HG03460 (cell line): Measurements from ENCODE around the gene WNT1.
A peak's percentile ranks its signal among the peaks of the same experiment; 100 is the strongest.

ENCODE experiments used
- ATAC-seq: cut with Tn5 transposase; IDR thresholded peaks from one replicate; pipeline ENCODE4 v1.9.1; 2021; ENCODE audit not compliant: unreplicated experiment

The WNT1 gene

DNA sequence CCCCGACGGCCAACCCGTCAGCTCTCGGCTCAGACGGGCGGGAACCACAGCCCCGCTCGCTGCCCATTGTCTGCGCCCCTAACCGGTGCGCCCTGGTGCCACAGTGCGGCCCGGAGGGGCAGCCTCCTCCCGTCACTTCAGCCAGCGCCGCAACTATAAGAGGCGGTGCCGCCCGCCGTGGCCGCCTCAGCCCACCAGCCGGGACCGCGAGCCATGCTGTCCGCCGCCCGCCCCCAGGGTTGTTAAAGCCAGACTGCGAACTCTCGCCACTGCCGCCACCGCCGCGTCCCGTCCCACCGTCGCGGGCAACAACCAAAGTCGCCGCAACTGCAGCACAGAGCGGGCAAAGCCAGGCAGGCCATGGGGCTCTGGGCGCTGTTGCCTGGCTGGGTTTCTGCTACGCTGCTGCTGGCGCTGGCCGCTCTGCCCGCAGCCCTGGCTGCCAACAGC lies at the start of gene WNT1:
WNT1 (plus strand) TSS at position 32 of the 450 bp plus-strand sequence; CDS start at position 361, 329 bp downstream.
- ATAC-seq: no peak

DNA sequence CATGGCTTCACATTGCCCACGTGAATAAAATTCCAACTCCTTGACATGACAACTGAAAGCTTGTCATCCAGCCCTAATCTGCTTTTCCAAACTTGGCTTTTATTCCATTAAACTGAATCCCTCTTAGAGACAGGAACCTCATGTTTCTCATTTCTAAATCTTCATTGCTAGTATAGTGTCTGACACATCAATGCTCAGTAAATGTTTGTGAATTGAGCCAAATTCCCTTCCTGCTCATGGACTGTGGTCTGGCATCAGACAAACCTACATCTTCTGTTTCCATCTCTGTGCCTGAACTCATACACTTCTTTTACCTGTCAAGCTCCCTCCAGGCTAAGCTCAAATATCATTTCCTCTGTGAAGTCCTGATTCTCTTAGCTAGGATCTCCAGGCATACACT lies 48.6 kb upstream of the WNT1 start:
- ATAC-seq: no peak

DNA sequence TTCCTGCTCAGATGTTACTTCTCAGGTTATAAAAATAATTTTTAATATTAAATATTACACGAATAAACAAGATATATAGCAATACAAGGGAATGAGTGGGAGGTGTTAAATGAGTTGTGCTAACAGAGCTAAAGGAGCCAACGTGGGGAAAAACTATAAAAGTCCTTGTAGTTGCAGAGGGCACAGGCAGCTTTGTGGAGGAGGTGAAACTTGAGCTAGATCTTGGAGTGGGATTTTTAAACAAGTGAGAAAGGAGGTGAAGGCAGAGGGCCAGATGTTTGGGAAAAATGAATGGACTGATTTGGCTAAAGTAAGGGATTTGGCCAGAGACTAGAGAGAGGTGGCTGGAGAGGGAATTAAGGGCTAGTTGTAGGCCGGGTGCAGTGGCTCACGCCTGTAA lies 47.6 kb upstream of the WNT1 start:
- ATAC-seq: no peak

DNA sequence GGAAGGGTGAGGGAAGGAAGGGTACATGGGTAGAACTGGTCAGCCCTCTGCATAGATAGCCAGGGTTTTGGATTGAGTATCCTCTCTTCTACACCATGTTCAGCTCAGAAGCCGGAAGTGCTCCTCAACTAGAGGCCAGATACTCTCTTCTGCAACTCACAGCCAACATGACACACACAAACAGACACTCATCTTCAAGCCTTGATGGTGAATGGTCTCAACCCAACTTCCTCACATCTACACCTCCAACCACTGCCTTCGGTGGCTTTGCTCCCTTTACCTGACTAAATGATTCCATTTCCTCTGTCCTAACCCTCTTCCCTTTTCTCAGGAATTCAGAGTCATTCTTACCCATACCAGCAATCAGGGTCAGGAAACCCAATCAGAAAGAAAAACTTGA lies 45.2 kb upstream of the WNT1 start:
- ATAC-seq: no peak

DNA sequence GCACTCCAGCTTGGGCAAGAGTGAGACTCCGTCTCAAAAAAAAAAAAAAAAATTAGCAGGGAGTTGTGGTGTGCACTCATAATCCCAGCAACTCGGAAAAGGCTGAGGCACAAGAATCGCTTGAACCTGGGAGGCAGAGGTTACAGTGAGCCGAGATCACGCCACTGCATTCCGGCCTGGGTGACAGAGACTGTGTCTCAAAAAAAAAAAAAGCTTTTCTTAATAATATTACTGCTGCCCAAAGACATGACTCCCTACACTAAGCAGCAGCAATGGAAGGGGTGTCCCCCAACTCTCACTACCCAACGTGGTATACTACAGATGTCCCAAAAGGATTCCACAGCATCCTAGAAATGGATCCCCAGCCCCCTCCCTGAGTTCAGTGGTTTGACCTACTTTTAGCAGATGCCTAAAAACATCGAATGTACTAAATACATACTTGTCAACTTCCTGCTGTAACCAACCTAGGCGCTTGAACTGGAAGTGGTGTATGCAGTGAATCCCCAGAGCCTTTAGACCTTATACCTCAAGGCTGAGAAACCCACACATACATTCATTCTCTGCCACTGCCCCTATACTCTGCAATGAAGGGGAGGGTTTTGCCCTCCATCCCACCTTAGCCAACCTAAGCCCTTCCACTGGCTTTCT lies 44.3 kb upstream of the WNT1 start:
- no peak for ATAC-seq

DNA sequence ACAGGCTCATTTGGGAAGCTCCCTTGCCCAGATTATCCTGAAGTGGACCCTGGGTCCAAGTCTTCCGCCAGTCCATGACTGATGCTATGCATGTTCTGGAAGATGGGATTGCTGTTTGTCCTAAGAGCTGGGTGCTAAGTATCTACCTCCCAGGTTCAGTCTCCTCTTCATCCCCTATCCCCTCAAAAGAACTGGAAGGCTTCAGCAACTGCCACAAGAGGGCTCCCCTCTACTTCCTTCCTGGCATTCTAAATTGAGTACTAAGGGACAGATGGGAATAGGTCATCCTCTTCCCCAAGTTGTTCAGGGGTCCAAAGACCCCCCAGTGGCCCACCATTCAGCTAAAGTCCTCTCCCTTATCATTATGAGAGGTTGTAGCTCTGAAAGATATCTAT lies 43.8 kb upstream of the WNT1 start:
- ATAC-seq: no peak

DNA sequence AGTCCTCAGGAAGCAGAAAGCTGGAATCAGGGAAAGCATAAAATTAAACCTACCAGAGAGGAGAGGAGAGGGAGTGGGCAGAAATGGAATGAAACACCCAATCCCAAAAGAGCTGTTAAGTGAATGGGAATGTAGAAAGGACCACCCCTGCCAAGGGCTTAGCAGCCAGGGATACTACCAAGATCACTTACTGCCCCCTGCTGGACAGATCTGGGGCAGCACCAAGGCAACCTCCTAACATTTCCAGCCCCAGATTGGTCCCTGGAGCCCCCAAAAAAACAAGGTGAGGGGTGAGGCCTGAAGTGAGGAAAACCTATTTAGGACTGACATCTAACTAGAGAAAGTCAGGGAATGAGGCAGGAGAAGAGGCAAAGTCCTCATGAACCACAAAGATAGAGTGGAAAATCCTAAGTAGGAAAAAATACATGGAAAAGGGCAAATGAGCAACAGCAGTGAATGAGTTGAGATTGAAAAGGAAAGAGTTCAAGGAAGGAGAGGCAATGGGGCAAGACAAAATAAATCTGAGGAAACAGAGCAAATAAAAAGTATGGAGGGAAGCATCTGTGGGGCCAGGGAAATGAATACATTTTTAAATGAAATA lies 41.6 kb upstream of the WNT1 start:
- ATAC-seq: no peak

DNA sequence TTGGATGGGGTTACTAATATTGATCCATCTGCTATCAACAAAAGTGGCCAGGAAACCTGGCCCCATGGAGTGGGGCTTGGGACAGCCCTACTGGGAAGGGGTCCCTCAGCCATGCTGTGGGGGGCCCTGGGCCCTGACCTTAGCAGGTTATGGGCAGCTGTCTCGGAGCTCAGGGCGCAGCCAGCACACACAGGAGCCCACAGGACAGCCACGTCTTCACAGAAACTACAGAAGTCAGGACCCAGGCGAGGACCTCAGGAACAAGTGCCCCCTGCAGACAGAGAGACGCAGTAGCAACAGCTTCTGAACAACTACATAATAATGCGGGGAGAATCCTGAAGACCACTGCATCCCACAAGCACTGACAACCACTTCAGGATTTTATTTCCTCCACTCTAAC lies 41.0 kb upstream of the WNT1 start:
- ATAC-seq: no peak

DNA sequence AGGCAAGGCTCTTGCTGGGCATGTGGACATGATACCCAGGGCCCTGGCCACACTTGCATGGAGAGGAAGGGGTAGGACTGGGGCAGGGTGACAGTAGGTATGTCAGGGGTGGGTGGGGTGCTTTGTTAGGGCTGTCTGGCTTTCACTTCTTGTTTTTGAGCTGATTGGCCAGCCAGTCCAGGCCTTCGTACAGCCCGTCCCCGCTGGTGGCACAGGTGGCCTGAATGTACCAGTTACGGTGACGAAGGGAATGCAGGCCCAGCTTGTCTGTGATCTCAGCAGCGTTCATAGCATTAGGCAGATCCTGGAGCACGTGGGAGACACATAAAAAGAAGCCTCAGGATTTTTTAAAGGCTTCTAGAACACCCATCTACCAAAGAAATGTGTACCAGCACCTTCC lies 39.3 kb upstream of the WNT1 start:
- no peak for ATAC-seq

DNA sequence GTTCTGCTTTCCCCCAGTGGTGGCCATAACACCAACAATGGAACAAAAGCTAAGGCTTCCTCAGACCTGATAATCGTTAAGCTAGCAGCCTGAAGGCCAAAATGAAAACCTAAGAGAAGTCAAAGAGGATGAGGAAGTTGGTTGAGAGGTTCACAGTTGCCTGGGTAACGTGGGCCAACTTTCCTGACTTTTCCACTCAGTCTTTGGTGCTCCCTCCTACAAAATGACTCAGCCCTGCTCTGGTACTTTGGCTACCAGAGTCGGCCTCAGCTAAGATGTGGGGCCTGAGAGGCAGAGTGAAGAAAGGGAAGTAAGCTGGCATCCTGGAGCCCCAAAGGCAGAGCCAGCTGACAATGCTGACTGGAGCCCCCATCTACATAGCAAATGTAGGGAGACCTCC lies 37.9 kb upstream of the WNT1 start:
- ATAC-seq: no peak

DNA sequence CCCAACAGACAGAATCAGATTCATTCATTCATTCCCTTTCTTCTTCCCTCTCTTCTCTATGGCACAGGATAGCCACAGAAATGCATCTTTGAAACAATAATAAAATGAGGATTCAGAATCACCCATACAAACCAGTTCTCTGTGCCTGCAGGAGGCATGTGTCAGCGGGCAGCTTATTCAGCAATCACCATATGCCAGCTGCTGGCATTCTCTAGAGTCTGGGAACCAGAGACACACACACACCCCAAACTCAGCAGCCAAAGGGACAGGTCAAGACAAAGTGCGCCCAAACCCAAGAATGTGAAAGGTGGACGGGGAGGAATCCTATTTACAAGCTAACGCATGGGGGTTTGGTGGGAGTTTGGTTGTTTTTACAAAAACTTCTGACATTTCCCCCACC lies 34.9 kb upstream of the WNT1 start:
- no peak for ATAC-seq

DNA sequence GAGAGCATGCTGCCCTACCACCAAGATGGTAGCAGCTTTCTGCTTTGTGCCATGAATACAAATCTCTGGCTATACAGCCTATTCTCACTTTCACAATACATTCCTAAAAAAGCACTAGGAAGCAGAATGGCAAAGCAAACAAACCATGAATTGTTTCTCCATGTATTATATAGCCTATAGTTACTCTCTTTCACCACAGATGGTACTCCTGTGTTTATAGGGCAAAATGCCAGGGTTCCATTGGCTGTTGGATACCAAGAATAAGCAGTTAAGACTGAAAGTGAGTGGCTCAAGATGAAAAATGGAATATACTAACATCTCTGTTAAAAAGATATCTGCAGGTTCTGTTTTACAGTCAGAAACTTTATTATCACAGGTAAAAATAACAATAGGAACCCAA lies 31.9 kb upstream of the WNT1 start:
- no peak for ATAC-seq

DNA sequence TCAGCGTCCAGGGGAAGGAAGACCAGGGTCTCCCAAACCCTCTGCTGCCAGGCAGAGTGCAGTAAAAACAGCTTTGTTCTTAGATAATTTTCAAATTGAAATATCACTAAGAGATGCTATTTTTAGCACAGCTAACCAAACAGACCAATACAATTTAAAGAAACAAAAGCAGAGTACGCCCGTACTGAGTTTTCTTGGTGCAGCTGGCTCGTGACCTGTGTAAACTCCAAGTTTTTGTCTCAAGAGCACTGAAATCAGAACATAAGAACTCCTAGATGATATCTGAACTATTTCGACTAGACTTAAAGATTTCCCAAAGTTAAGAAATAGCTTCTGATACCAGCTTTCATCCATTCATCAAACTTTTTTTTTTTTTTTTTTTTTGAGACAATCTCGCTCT lies 31.2 kb upstream of the WNT1 start:
- ATAC-seq: no peak

DNA sequence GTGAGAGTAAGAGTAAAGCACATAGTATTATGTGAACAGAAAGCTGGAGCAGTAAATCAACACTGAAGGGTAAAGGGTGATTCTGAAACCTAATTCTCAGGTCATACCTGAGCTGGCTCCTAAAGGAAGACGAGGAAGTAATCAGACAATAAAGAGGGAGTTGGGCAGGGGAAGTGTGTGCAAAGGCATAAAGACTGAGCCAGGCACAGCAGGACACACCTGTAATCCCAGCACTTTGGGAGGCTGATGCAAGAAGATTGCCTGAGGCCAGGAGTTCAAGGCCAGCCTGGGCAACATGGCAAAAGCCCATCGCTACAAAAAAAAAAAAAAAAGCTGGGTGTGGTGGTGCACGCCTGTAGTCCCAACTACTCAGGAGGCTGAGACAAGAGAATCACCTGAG lies 30.4 kb upstream of the WNT1 start:
- ATAC-seq: no peak

DNA sequence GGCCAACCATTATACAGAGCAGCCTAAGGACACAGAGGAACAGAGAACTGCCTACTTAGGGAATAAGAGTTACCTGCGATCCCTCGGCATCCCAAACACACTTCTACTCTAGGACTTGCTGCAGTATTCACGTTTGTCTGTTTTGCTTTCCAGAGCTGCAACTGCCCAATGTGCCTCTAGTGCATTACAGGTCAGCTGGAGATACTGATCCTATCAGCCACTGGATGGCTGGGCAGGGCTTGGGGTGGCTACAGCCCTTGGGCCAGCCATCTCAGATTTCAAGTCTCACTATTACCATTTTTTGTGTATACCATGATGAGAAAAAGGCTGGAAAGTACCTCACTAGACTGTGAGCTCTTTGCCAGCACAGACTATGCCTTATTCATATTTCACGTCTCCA lies 25.4 kb upstream of the WNT1 start:
- no peak for ATAC-seq

DNA sequence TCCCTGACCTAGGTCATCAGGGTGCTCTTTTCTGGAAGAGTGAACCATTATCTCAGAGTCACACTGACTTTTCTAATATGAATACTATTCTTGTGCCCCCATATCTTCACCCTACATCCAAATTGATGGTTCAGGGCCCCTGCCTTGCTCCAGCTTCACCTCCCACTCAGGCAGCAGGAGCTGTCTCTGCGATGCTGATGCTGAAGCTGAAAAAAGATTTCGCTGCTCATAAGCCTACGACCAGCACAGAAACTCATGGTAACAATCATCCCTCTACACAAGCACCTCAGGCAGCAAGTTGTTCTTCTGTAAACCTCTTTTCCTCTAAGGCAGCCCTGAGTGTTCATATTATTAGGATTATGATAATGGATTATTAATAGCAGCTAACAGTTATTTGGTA lies 24.1 kb upstream of the WNT1 start:
- ATAC-seq: no peak

DNA sequence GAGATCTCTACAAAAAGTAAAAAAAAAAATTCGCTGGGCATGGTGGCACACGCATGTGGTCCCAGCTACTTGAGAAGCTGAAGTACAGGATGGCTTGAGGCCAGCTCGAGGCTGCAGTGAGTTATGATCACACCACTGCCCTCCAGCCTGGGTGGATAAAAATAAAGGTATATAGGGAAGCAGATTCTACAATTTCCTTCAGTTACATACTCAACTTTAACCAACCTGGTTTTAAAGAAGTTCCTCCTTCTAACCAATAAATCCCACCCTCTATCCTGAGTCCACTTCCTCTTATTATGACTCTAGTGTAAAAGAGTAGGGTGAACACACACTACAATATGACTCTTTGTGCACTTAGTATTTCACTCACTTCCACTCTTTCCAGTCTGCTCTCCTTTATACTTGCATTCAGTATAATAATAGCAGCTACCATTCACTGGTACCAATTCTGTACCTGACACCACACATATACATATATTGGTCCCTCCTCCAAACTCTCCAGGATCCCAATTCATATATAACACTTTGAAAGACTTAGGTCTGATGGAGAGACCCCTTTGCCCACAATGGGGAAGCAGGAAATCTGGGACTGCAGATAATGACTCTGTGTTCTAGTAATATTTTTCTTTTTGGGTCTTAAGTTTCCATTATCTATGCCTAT lies 23.2 kb upstream of the WNT1 start:
- ATAC-seq: no peak

DNA sequence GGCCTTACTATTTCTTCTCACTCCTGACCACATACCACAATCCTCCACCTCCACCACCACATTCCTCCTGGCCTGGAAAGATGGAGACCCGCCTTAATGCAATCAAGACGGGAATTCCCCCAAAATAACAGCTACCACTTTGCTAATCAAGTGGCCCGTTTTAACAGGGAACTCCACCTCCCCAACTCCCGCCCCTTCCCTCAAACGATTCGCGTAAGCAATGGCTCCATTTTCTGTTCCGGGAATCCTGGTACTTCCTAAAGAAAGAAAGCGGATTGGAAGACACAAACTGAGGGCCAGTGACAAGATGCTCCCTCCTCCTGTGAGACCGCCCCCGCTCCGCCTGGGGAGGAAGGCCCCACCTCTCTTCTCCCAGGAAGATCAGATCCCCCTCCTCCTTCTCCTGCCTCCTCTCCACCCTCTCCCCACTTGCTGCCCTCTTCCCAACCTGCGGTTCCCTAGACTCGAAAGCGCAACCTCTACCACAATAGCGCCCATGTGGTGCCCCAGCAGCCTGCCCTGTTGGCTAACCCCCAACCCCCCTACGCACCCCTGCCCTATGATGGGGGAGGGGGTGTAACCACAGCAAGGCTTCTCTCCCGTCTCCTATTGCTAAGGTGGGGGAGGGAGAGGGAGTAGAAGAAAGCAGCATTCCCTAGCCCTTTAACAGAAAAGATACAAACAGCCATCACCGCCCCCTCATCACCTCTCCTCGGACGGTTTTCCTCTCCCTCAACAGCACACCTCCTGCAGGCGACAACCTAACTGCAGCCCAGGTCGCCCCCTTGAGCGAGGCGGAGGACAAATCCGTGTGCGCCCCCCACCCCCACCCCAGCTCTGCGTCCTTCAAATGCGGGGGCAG lies 21.6 kb upstream of the WNT1 start:
- ATAC-seq: peak; percentile 22

DNA sequence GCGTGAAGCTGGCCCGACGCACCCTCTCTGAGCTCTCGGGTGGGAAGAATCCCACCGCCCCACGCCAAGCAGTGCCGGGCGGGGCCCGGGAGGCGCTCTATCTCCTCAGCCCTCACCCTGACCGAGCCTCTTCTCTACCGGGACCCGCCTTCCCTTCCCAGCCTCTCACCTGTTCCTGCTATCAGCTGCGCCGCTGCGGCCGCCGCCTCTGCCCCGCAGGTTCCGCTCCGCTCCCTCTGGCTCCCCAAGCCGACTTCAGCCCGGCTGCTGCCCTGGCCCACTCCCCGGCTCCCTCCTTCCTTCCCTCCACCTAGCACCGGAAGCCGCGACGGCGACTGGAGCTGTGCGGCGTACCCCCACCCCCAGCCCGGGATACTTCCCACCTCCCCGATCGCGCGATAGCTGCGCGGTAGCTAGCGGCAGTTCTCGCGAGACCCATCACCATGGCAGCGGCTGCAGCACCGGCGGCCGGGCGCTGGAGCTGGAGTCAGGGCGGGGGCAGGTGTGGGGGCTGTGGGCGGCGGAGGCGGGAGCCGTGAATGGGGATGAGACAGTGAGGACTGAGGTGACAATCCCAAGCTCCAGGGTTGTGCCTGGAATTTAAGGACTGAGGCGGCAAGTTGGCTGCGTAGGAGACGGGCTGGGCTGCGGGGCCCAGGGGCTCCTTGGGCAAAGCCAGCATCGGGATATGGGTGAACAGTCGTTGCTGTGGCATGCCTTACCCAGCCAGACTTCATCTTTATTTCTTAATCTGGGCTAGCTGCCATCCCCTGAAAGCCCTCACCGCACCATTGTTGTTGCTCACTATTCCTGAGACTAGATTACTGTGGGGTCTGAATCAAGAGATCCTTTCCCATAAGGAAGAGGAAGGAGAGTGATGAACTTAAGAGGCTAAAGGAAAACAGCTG lies 20.7 kb upstream of the WNT1 start, which contains the start of gene ARF3:
ARF3 (minus strand) TSS at position 347 of the 908 bp plus-strand sequence. CDS start 16,392 bp downstream, outside the sequence.
- ATAC-seq: peak; percentile 84

DNA sequence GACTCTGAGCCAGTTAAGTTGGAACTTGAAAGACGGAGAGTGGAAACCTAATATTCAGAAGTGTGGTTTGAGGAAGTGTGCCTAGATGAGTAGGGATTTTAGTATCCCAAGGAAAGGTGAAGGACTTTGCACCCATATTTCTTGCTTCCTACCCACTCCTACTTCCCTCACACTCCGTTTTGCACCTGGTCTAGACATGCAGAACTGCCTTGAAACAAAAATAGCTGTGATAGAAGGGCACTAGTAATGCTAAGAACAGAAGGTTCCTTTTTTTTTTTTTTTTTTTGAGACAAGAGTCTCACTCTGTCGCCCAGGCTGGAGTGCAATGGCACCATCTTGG lies 20.1 kb upstream of the WNT1 start:
- ATAC-seq: no peak

DNA sequence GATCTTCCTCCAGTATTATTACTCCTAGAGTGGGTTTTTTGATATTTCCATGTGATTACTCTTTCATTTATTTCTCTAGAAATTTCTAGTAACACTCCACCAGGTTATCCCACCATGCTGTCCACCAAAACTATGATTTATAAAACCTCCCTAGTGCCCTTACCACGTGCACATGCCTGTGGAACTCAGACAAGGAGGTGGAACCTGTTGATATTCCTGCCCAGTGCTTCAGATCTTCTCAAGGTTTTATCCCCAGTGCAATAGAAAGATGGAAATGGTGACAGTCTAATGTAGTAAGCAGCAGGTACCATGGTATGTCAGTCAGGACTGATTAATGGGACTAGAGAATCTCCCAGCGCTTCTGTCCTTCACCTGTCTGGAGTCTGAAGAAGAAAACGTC lies 17.3 kb upstream of the WNT1 start:
- ATAC-seq: no peak
